HT-29 (cell line): ENCODE measurements around the gene ENOX2. TPM values are rescaled to one million over a fixed set of nuclear protein-coding genes. Genes with fewer than 3 reads are reported as not detected.

Experiments
- DNase-seq: peaks from one replicate; pipeline ENCODE4 v3.0.0-alpha.2; 2015; ENCODE audit warnings: low spot score
- total RNA-seq: library from RNA; depleted of rRNA; stranded (reverse); fragments of >200 nt; shearing (Covaris generic); gene quantifications from 2 replicates; pipeline ENCODE4 v1.2.3, GENCODE V29; 2014; rRNA removed

ENOX2 gene
- total RNA-seq, 1 experiment from 2014 or later, result 16.2 TPM

DNA sequence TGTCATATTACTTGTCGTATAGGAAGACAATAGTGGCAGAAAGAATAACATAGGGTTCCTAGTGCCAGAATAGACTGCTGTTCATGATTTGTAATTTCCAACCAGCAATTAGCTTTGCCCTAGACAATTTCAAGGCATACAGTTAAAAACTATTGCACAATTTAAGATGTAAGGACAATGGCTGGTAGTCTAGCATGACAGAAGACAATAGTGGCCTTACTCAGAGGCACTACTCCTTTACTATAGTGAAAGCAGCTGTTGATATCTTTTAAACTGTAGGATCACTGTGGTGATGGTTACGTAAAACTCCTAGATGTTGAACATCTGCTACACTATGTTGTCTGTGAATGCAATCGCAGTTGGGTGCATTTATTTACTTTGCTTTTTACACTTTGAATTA is 266.7 kb downstream of the ENOX2 start:
- DNase-seq, result no peak

DNA sequence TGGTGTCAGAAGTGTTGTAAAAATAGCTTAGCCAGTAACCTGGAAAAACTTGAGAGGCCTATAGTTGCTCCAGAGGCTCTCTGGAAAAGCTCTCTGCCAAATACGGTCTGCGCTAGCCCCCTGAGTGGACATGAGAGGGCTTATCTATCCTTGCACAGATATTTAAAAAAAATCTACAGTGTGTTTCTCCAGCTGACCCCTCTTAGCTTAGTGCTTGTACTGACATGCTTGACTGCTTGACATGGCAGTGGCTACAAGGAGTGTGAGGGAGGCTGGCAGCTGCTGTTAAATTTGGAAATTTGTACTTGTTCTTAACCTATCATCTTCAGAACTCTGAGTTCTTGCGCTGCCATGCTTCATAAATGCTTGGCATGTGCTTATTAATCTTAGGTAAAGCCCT is 272.0 kb downstream of the ENOX2 start:
- no peak for DNase-seq

DNA sequence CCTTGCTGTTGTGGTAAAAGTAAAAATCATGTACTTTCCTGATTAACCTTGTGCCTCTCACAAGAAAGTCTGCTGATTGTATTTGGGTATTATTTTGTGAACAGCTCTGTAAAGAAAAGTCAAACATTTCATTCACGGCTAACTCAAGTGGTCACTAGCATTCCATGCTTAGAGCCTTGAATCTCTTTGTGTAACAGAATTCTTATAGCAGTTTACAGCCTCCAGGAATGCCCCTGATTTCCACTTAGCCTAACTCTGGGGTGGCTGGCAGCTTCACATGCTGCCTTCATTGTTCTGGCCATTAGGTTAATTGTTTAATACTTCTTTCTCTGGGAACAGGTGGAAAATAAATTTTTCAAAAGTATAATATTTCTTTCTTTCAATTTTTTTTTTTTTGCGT is 274.5 kb downstream of the ENOX2 start:
- no peak for DNase-seq

DNA sequence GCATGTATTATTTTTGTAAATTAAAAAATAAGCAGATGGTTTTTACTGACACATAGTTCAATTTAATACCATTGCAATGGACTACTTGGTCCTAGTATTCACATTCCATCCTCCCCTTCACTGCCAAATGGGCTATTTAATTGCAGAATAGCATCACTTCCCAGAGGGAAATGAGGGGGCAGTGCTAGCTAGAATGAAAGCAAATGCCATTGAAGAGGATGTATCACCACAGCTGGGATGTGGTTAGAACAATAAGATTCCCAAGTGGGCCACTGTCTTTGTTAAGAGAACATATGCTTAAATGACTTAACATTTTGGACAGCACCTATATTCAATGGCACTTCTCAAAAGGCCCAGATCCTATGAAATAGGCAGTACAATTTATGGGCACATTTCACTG is 276.5 kb downstream of the ENOX2 start:
- DNase-seq, result no peak

DNA sequence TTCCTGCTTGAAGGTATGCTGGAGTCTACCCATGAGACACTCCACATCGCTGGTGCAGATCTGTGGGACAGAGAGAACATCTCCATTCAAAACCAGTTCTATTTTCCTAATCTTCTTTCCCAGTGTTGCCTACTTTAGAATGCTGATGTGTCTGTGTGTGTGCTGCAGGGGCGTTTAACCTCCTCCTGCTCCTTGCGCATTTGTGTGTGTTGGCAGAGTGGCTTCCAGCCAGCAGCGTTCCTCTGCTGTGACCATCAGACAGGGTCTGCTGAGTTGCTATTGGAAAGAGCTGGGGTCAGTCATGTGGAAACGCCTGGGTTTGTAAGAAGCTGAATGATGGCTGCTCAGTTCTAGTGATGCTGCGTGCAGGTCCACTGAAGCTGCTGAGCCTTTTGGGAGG is 277.6 kb downstream of the ENOX2 start:
- DNase-seq, result no peak

DNA sequence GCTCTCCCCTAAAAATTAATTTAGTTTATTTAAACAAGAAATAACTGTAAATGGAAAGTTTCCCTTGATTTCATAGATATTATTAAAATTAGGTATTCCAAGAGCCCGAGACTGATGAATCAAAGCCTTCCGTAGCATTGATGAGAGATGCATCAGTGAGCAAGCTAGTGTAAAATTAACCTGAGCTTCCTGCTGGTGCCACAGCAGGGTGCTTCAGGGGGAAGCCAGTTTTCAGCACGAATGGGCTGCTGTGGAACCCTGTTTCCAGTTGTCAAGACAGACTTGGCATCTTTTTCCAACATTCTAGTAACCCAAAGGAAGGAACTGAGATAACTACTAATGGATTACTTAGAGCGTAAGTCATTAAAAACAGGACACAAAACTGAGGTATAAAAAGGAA is 279.5 kb downstream of the ENOX2 start:
- DNase-seq, result no peak

DNA sequence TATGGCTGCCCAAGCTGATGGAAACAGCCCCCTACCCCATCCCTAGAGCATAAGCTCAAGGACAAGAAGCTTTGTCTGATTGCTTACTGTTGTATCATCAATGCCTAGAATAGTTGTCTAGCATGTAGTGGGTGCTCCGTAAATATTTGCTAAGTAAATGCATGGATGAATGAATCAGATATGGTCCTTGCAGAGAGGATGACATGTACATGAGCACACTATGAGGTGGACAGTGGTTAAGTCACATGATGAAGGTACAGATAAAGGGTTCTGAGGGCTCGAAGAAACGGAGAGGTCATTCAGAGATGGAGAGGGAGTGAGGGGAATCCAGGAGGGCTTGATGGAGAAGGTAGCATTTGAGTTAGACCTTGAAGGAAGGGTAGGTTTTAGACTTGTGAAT is 287.1 kb downstream of the ENOX2 start:
- no peak for DNase-seq

DNA sequence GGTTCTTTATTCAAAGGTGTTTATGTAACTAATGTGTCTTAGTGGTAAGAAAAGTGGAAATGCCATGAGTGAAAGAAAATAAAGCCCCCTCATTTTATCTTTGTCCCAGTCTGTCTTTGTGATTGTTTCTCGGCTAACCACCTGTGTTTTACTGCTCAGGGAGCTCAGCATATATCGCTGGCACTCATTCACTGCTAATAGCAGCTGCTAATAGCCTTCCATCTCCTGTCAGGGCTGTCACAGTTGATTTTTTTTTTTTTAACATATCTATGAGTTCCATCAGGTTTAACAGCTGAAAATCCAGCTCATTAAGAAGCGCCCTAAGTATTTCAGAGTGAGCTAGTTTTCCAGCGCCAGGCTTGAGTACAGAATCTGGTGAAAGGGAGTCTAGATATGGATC is 295.6 kb downstream of the ENOX2 start:
- DNase-seq, result no peak

DNA sequence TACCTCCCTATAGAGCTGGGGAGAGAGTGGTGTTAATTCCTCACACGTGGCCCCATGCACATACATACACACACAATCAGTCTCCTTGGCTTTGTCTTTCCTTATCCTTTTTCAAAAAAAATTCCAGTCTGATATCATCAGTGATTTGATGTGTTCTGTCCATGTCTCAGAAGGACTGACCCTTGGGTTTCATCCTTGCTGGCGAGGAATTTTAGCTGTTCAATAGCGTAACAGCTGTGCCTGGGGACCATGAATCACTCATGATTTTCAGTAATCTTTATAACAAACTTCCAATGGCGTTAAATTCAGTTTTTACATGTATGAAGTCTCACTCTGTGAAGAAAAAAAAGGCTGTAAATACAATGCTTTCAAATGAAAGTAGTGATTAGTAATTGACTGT is 296.6 kb downstream of the ENOX2 start:
- DNase-seq, result no peak

DNA sequence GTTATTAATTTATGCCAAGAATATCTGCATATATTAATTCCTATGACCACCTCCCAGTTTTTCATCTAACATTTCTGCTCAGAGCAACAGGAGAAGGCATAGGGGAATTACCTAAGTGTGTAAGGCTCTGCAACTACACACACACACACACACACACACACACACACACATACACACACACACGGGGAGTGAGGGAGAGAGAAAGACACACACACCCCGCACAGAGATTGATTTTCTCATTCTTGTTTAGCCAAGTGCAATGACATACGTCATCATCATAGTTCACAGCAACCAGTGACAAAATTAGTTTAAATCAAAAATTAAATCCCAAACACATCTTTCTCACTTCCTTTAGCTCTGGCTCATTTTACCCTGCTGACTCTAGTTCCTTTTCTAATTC is 298.1 kb downstream of the ENOX2 start:
- DNase-seq, result no peak

DNA sequence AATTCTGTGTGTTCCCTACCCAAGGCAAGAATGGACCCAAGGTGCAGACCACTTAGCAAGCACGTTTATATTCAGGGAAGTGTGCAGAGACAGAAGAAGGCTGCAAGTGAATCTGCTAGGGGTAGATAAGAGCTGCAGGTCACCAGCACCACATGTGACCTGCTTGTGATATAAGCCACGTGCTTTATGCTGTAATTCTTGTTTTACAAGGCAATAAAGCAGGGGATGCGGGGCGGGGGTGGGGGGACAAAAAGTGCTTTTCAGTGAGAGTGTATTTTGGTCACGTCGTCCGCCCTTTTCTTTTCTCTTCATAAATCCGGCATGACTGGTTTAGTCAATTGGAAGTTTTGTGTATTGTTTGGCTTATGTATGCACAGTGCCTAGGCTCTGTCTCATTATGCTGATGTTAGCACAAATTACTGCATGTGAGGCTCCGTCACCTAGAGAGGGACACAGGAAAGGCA is 308.5 kb downstream of the ENOX2 start:
- DNase-seq, result no peak

DNA sequence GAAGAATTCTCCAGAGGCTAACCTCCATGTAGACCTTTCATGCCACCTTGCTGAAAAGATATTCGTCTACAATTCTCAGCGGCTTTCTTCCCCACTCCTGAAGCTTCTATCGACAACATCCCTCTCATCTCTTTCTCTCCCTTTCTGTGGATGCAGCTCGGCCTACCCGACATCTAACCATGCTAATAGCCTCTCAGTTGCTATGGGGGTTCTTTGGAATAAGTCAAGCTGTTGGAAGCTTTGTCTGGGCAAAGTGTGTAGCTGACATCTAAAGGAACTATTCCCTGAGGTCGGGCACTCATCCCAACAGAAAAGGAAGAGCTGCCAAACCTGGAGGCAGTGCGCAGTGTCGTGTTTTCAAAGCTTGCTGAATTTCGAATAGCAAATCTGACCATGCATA is 309.1 kb downstream of the ENOX2 start:
- DNase-seq, result no peak

DNA sequence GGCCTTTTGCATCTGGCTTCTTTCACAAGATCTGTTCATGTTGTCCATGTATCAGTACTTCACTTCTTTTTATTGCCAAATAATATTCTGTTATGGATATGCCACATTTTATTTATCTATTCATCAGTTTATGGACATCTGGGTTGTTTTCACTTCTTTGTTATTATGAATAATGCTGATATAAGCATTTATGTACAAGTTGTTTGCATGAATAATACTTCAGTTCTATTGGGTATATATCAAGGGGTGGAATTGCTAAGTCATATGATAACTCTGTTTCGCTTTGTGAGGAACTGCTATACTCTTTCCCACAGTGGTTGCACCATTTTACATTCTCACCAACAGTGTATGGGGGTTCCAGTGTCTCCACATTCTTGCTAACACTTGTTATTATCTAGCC is 310.8 kb downstream of the ENOX2 start:
- DNase-seq, result no peak

DNA sequence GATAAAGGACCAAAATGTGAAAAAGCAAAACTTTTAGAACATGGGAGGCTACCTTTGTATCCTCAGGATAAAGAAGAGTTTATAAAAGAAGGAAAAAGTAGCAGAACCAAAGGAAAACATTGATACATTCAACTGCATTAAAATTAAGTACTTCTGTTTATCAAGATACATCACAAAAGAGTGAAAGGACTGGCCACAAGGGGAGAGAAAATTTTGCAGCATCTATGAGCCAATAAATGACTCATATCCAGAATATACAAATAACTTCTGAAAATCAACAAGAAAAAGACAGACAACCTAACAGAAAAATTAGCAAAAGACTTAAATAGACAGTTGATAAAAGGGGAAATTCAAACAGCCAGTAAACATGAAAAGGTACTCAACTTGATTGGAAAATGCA is 324.1 kb downstream of the ENOX2 start:
- no peak for DNase-seq

DNA sequence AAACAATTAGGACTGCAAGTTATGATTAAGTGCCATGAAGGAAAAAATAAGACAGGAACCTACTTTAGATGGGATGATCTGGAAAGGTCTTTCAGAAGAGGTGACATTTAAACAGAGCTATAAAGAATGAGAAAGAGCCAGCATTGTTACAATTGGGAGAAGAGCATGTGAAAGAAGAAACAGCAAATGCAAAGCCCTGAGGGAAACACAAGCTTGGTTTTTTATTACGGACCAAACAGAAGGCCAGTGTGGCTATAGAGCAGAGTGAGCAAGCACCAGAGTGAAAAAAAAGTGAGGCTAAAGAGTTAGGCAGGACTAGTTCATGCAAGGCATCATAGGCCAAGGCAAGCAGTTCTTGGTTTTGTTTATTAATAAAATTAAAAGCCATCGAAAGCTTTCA is 325.6 kb downstream of the ENOX2 start:
- no peak for DNase-seq

DNA sequence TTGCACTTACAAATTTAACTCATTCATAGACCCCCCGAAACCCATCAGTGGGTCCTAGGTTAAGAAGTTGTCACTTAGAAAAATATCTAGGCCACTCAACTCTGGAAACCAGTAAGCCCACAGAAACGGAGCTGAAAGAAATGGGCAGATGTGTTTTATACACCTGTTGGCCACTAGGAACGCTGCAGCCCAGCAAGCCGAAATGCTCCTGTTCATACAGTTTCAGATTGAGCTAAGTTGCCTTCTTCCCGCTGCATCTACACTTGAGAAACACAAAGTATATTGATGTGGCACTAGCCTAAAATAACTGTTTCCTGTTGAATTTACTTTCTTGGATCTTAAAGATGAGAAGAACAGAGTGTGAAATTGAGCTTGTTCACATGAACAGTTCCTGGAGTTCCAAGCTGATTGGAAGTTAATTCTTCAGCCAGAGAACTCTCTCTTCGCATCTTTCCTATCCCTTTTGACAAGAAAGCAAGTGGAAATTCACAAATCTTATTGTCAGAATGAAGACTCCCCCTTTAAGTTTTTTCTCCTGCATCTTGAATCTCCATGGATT is 327.1 kb downstream of the ENOX2 start:
- peak; percentile 55 for DNase-seq

Other genes with a start within 250 kb of the ENOX2 start
- not detected in 2 replicates for gene ARHGAP36, start 155.1 kb upstream of the ENOX2 start, total RNA-seq